HG02884 (cell line): ENCODE measurements around the gene DGCR6L.
"Not testable (repeated sequence)": the region's sequence is repeated elsewhere in the genome, so short reads cannot be mapped to it uniquely, and the experiment has no call there.

Experiments used
- ATAC-seq: cut with Tn5 transposase; IDR thresholded peaks from one replicate; pipeline ENCODE4 v1.9.1; 2021; ENCODE audit warnings: mild to moderate bottlenecking, moderate library complexity; ENCODE audit not compliant: unreplicated experiment

Gene DGCR6L

DNA sequence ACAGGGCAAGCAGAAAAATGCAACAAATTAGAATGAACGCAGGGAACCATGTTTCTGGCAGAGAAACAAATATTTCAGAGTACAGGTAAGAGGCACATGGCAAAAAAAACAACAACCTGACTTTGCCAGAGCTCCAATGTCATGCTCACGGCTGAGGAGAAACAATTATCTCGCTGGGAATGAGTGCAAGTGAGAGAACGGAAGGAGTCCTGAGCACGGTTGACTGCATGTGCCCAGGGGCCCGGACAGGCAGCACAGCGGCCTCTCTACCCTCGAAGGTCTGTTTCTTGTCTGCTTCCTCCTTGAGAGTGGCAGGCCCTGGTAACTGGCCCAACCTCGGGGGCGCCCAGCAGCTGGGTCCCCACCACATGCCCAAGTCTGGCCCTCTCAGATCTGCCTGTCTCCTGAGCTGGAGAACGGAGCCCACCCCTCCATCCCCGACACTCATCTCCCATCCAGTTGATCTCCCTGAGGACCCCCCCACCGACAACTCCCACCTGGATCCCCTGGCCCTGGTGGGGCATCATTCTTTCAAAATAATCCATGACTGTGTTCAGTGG, 27.1 kb downstream of the DGCR6L start:
- ATAC-seq: no peak

DNA sequence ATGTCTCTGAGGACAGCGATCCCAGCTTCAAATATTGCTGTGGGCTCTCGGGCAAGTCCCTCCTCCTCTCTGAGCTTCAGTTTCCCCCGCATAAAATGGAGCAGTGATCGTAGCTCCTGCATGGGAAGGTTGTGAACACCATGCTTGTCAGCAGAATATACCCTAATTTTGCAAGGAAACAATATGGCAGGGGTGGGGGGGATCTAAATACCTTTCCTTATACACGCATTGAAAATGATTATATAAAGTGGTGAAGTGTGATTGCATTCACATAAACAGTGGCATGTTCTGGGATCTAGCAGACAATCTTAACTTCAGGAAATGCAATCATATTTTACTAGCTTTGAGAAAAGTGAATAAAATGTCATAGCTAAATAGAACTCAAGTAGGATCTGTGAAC, 27.8 kb downstream of the DGCR6L start:
- ATAC-seq: no peak

DNA sequence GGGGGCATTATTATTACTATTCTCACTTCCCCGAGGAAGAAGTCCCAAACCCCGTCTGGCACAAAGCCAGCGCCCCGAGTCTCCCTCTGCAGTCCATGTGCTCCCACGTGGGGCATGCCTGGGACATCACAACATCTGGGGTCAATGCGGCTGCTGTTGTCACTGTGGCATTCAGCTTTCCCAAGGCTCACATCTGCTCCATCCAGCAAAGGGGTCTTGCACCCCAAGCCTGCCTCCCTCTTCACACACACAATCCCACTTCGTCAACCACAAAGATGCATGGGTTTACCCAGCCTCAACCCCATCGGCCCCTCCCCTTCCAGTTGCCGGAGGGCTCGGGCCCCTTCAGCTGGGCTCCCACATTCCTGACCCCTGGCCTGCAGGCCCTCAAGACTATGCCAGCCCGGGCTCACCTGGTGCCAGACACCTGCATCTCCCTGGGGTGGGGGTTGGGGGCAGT, 28.2 kb downstream of the DGCR6L start:
- ATAC-seq: no peak

DNA sequence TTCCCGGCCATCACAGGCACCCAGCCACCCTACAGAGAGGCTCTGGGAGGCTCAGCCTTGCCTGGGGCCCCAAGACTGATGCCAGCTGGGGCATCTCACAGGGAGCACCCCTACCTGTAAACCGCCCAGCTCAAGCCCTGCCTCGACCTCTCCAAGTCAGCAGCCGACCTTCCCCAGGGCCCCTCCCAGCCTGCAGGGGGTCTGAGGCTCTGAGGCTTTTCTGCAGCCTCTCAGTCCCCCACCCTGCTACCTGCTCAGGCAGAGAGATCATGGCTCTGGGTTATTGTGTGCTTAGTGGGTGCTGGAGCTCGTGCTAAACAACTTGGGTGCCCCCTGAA, 28.6 kb downstream of the DGCR6L start:
- no peak for ATAC-seq

DNA sequence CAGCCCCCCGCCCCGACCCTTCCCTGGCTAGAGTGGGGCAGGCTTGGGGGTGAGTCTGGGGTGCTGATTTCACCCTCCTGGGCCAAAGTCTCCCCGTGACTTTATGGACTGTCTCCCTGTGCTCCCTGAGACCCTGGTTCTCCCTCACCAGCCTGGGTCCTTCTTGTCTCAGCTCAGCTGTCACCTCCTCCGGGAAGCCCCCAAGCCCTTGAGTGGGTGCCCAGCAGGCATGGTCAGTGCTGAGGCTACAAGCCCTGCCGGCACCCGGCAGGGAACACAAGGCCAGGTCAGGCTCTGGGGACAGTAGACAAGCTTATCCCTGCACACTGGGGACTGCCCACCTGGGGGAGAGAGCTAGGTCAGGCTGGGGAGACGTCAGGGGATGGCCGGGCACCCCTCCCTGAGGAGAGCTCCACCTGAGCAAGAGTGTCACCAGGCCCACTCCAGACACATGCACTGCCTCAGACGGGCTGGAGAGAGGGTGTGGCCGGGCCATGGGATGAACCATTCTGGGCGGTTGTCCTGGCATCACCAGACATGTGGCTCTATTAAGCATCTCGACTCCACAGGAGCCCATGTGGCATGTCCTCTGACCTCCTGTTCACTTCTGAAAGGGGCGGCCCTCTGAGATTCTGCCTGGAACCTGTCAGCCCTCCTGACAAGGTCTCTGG, 29.1 kb downstream of the DGCR6L start:
- ATAC-seq: no peak

DNA sequence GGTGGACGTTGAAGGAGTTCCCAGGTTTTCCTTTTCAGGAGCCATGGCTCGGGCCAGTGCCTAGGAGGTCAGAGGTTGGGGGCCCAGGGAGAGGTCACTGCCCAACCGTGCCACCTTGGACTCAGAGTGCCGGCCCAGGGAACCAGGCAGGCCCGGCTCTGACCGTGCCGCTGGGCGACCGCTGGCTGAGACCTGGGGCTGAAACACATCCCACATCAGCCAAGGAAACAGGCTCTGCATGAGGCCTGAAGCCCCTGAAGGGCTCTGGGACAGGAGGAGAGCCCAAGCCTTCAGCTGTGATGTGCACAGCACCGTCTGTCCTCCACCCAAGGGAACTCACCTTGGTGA, 29.8 kb downstream of the DGCR6L start:
- ATAC-seq: no peak

DNA sequence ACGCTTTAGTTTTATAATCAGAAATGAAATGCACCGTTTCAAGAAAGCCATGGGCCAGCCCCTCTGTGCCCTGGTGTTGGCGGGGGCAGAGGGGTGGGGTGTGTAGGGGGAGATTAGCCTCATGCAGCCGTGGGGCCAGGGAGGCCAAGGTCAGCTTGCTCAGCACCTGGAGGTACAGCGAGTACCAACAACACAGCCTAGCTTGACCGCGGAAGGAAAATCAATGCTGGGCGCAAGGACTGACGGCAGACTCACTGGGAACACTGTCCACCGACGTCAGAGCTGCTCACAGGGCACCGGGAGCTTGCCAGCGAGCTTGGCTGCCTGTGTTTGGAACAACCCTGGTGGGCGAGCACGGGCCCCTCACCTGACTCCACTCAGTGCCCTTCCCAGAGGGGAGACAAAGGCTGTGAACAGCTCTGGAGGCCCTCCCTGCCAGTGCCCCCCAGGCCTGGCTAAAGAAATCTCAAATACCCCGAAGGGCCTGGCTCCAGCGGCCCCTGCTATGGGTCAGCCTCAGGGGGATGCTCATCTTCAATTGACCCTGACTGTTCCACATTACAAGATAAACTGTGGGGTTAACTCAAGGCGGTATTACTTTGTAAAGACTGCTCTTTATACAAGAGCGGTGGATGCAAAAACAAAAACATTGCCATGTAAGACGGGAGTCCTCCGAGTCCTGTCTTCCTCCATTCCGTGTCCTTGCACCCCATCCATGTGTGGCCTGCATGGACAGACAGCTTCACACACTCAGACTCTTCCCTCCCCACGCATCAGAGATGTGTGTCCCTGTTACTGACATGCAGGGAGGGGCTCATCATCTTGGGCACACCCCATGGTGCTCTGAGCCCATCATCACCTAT, 30.4 kb downstream of the DGCR6L start:
- ATAC-seq: not testable (repeated sequence)

DNA sequence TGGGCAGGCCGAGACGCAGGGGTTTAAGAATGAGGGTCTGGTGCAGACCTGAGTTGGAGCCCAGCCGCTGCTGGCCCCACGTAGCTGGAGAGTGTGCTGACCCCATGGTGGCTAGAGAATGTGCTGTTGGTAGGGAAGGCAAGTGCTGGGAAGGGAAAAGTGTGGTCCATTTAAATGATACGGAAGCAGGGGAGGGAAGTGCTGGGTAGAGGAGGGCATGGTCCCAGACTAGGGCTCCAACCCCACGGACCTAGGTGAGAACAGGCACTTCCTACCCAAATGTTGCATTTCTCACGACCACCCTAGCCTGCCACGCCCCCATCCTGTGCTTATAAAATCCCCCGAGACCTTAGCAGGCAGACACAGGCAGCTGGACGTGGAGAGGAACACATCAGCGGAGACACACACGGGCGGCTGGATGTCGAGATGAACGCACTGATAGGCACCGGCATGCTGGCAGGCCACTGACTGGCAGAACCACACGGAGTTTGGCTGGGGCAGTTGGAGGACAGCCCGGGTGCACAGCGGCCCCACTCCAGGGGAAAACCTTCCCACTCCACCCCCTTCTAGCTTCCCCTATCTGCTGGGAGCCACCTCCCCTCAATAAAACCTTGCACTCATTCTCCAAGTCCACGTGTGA, 33.0 kb downstream of the DGCR6L start:
- not testable (repeated sequence) for ATAC-seq

DNA sequence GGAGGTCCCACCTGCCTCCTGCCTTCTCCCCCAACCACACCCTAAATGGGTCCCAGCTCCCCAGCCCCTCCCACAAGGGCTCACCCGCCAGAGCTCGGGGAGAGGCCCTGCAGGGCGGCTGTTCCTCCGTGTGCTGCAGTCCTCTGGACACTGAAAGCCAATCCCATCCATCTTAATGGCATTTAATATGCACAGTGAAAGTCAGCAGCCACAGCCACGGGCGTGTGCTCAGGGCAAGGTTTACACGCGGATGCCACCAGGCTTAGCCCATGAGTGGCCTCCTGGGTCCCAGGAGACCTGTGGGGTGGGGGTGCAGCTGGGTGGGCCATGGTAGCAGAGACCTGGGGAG, 33.6 kb downstream of the DGCR6L start:
- ATAC-seq: not testable (repeated sequence)

DNA sequence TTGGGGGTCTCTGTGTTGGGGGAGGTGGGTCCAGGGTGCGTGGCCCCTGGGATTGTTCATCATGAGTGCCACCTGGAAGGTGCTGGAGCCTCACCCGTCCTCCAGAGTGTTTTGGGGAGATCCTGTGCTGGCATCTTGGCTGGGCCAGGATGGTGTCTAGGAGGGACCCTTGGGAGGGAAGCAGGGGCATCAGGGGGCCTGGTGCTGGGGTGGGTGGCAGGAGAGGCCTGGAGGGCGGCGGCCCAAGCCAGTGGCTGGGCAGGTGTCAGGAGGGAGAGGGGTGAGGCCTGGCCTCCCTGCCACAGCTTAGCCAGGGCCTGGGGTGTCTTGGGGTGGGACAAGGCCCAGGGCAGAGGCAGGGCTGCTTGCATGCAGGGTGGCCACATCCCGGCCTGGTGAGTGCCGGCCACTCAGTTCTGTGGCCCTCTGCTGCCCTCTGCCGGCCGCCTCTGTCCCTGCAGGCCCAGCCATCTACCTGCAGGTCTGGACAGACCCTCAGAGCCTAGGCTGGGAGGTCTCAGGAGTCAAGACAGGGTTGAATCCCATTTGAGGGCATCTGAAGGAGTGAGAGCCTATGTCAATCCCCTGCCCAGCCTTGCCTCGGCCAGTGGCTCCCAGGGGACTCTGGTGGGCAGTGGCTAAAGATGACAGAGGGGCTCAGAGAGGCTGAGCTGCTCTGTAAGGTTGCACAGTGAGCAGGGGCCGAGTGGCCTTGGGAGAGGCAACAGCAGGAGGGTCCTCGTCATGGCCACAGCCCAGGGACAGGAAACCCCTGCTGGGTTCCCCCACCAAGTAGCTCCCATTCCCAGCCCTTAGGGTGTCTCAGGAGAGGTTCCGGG, 34.2 kb downstream of the DGCR6L start:
- ATAC-seq: not testable (repeated sequence)

DNA sequence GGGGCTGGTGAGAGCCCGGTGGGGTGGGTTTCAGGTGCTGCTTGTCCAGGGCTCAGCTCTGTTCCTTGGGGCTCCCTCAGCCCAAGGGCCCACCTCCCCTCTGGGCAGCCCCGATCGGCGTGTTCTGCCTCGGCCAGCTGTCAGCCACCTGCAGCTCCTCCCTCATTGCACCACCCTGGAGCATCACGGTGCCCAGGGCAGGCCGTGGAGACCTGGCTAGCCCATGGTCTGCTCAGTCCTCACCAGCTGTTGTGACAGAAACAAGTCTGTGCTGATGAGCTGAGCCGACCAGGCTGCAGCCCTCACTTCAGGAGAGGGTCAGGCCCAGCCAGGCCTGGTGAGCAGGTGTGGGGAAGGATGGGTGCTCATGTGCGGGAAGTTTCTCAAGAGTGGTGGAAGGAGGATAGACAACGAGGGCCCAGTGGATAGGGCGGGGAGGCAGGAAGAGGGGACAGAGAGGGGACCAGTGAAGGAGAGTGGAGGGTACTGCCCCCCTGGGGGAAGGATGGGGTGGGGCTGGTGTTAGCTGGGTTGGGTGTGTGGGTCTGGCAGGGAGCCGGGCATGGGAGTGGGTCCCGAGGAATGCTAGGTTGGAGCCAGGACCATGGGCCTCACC, 35.3 kb downstream of the DGCR6L start:
- ATAC-seq: no peak

DNA sequence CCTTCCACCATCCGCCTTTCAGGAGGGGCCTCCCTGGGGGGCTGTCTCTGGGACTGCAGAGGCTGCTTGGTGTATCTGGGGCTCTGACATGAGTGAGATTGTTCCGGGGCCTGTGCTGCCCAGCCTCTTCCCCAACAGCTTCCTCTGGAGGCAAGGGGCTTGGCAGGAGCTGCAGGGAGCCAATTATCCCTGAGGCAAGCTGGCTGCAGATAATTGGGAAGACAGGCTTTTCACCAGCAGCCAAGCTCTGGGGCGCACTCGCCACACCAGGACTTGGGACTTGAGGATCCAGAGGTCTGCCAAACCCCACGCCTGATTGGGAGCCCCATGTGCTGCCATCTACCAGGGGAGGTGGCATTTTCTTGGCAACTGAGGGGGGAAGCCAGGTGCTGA, 36.2 kb downstream of the DGCR6L start:
- ATAC-seq: no peak

DNA sequence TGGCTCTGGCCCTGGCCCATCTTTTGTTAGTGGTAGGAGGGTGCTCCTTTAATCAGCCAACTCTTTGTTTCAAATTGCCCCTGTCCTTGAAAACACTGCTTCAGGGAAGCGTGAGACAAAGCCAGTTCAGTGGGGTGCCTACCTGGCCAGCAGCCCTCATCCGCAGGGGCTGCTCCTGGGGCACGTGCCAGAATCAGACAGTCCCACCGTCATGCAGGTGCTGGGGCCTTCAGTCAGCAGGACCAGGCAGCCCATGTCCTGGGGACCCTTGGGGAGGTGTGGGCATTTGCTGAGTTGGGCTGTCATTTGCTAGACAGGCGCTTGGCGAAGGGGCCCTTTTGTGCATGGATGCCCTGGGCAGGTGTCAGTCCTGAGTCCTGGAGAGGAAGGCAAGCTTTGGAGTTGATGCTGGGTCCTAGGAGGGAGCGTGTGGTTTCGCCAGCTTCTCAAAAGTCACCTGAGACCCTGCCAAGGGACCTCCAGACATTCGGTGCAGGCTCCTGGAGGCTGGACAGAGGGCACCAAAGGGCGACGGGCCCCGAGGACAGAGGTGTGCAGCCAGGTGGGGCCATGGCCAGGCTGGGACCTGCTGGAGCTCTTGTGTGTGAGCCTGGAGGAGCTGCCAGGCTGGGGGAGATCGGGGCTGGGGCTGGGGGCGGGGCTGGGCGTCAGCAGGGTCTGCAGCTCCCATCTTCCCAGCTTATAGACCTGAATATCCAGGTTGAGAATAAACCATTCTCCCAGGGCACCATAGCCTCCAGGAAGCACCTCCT, 36.8 kb downstream of the DGCR6L start:
- no peak for ATAC-seq

DNA sequence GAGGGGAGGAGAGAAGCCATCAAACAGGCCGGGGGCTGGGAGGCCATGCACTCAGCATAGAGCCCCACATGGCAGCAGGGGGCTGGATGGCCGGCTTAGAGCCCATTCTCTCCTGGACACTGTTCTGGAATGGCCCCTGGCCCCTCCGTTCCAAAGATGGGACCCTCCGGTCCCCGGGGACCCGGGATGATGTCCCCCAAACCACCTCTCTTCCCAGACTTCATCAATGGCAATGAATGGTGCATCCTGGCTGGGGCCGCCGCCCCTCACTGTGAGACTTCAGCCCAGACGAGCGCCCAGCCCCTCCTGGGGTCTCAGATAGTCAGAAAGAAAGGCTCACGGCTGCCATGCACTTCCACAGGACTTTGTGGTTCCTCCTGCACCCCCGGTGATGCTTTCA, 38.0 kb downstream of the DGCR6L start:
- ATAC-seq: no peak

DNA sequence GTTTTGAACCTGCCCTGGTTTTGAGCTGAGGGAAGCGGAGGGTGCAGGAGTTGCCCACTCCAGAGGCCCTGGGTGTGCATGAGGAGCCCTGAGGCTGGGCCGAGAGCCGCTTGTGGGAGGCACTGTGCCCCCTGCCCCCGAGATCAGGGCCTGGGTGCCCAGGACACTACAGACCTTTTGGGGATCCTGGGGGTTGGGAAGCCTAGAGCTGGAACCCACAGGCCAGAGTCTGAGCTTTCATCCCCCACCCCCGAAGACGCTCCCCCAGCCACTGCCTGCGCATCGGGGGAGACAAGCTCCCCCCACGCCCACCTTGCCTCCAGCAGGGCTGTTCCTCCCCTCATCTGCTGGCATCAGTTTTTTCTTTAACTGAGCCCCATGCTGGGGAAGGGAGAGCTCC, 38.4 kb downstream of the DGCR6L start:
- ATAC-seq: not testable (repeated sequence)

DNA sequence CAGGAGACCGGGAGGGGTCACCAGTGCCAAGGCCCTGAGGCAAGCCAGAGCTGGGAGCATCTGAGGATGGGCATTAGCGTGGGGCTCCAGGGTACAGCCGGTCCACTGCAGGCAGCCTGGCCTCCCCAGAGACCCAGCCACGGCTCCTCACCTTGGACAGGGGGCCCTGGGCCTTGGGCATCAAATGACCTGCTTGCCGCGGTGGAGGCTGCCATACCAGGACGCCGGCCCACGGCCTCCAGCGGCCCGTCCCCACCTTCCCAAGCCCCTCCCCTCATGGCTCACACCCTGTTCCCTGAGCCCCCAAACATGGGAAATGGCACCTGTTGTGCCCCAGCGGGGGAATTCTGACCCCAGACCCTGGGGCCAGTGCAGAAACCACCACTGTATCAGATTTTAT, 39.0 kb downstream of the DGCR6L start:
- no peak for ATAC-seq

DNA sequence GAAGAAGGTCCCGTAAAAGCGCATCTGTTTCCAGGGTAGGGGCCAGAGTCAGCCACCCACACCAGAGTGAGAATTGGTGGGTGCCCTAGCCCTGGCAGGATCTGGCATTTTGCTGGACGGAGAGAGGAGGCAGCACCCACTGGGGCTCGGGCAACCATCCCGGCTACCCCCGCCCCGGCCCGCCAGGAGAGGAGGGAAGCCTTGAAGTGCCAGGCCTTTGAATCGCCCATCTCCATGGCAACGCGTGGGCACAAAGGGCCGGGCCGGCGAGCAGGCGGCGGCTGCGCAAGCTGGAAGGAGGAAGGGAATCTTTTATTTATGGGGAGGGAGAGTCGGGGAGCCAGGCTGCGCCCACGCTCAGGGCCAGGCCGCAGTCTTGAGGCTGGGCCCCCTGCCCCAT, 39.7 kb downstream of the DGCR6L start:
- ATAC-seq: not testable (repeated sequence)

DNA sequence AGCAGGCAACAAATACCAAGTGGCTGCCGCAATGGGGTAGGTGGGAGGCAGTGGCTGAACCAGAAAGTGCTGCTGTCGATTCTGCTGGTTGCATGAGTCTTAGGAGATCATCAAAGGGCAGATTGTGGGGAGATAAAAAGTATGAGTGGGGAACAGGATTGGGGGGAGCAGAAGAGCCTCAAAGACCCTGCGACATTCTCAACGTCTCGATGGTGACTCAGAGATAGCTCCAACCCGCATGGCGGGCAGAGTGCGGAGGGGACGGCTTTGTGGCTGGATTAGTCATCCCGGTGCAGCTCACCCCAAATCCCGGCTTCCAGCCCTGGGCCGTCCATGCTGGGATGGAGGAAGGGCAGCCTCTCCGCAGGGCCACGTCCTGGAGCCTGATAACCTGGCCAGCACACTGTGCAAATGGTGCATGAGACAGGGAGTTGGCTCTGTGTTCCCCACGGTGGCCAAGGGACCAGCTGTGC, 40.2 kb downstream of the DGCR6L start:
- ATAC-seq: no peak

DNA sequence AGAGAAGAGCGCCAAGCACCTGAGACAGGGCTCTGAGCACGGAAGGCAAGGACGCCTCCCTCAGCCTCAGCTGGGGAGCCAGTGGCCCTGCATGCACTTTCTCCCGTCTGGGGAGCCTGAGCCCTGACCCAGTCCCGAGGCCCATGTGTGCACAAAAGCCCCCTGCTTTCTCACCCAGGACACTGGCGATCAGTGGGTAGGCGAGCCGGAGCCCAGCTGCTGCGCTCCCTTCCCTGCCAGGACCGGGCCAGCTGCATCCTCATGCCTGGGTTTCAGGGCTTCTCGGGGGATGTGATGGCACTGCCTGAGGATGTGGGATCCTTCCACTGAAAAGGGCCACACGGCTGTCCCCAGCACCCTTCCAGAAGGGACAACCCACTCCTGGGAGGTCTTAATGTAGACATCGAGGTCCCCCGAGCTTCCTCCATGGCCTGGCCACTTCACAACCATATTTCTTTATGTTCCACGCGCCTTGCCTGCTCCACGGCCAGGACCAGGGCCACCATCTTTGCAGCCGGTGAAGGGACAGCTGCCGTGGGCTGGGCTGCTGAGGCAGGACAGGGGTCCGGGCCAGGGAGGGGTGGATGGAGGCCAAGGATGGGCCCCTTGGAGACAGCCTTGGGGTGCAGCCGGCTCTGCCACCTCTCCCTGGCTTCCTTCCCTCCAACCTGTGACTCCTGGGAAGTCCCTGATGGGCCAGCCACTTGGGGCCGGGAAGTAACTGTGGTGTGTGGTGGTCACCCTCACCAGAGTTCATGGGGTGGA, 41.0 kb downstream of the DGCR6L start:
- not testable (repeated sequence) for ATAC-seq
